GM23338 (cell line): ENCODE results near the gene TRIM15. TPM values are rescaled to one million over a fixed set of nuclear protein-coding genes. Genes with fewer than 3 reads are reported as not detected.

ENCODE experiments used
- ATAC-seq: fragments of 200-7000 bp; cut with Tn5 transposase; 3 replicates; pipeline ENCODE4 v1.9.1; 2020
- DNase-seq: peaks from one replicate; pipeline ENCODE4 v3.0.0-alpha.2; 2015; ENCODE audit warnings: low spot score
- H2AFZ ChIP-seq: fragments of 200-600 bp; sonication (generic); 2 replicates; pipeline ENCODE4 v1.8.0; 2016; ENCODE audit warnings: antibody characterized with exemption, mild to moderate bottlenecking, moderate library complexity
- H3F3A ChIP-seq: fragments of 200-600 bp; sonication (generic); replicated peaks from 2 replicates; pipeline ENCODE4 v1.8.0; 2017; ENCODE audit warnings: antibody characterized with exemption, mixed run types, low read depth
- H3K27ac ChIP-seq: fragments of 200-600 bp; sonication (generic); 2 replicates; pipeline ENCODE4 v1.6.1; 2016; ENCODE audit warnings: low read depth
- H3K27me3 ChIP-seq: fragments of 200-600 bp; sonication (generic); 2 replicates; pipeline ENCODE4 v1.8.0; 2016; ENCODE audit warnings: mild to moderate bottlenecking, mixed run types, moderate library complexity; ENCODE audit not compliant: insufficient read depth
- H3K36me3 ChIP-seq: fragments of 200-600 bp; sonication (generic); 2 replicates; pipeline ENCODE4 v1.8.0; 2016; ENCODE audit warnings: mild to moderate bottlenecking; ENCODE audit not compliant: insufficient read depth
- H3K4me1 ChIP-seq: fragments of 200-600 bp; sonication (generic); 2 replicates; pipeline ENCODE4 v1.8.0; 2016; ENCODE audit warnings: mild to moderate bottlenecking, moderate library complexity; ENCODE audit not compliant: insufficient read depth
- H3K4me2 ChIP-seq: fragments of 200-600 bp; sonication (generic); 2 replicates; pipeline ENCODE4 v1.7.1; 2017; ENCODE audit warnings: mixed run types
- H3K4me3 ChIP-seq: fragments of 200-600 bp; sonication (generic); 2 replicates; pipeline ENCODE4 v1.6.1; 2016; ENCODE audit warnings: mixed run types
- H3K79me2 ChIP-seq: fragments of 200-600 bp; sonication (generic); replicated peaks from 2 replicates; pipeline ENCODE4 v1.8.0; 2017; ENCODE audit warnings: mild to moderate bottlenecking; ENCODE audit not compliant: insufficient read depth
- H3K9me2 ChIP-seq: fragments of 200-600 bp; sonication (generic); 2 replicates; pipeline ENCODE4 v1.8.0; 2017; ENCODE audit not compliant: insufficient read depth
- H4K20me1 ChIP-seq: fragments of 200-600 bp; sonication (generic); replicated peaks from 2 replicates; pipeline ENCODE4 v1.8.0; 2017; ENCODE audit warnings: mild to moderate bottlenecking; ENCODE audit not compliant: insufficient read depth
- H3K27ac Mint-ChIP-seq: 2 replicates; pipeline ENCODE4 v1.8.0; 2020; ENCODE audit warnings: inconsistent platforms, mild to moderate bottlenecking, moderate library complexity, mixed read lengths
- H3K27me3 Mint-ChIP-seq: 3 replicates; pipeline ENCODE4 v1.8.0; 2022; ENCODE audit warnings: low read depth, mild to moderate bottlenecking, moderate library complexity, mixed read lengths, inconsistent platforms; ENCODE audit not compliant: insufficient read depth, poor library complexity
- H3K36me3 Mint-ChIP-seq: 3 replicates; pipeline ENCODE4 v1.8.0; 2021; ENCODE audit warnings: low read depth, mild to moderate bottlenecking, inconsistent platforms, moderate library complexity, mixed read lengths
- H3K4me1 Mint-ChIP-seq: 3 replicates; pipeline ENCODE4 v1.8.0; 2020; ENCODE audit warnings: mild to moderate bottlenecking, inconsistent platforms, mixed read lengths
- H3K4me3 Mint-ChIP-seq: 3 replicates; pipeline ENCODE4 v1.8.0; 2021; ENCODE audit warnings: moderate library complexity, mild to moderate bottlenecking, inconsistent platforms, mixed read lengths
- H3K9me3 Mint-ChIP-seq: 3 replicates; pipeline ENCODE4 v1.8.0; 2020; ENCODE audit warnings: moderate library complexity, mild to moderate bottlenecking, inconsistent platforms, mixed read lengths
- CREB1 ChIP-seq: fragments of 250-450 bp; sonication (Bioruptor Pico); IDR thresholded peaks from 2 replicates; pipeline ENCODE4 v1.5.0; 2020; ENCODE audit warnings: low read depth, mild to moderate bottlenecking, moderate library complexity
- EZH2 ChIP-seq: fragments of 200-600 bp; sonication (generic); IDR thresholded peaks from one replicate; pipeline ENCODE4 v1.8.0; 2017; ENCODE audit warnings: antibody characterized with exemption, mild to moderate bottlenecking, low read depth; ENCODE audit not compliant: unreplicated experiment
- EZH2phosphoT487 ChIP-seq: fragments of 200-600 bp; sonication (generic); IDR thresholded peaks from one replicate; pipeline ENCODE4 v1.8.1; 2018; ENCODE audit warnings: antibody characterized with exemption; ENCODE audit not compliant: unreplicated experiment
- JUNB ChIP-seq: IDR thresholded peaks from one replicate; pipeline ENCODE4 v1.6.1; 2016; ENCODE audit warnings: antibody characterized with exemption; ENCODE audit not compliant: unreplicated experiment
- NANOG ChIP-seq: IDR thresholded peaks from 2 replicates; pipeline ENCODE4 v1.6.1; 2016; ENCODE audit warnings: antibody characterized with exemption, borderline replicate concordance
- POLR2AphosphoS5 ChIP-seq: IDR thresholded peaks from 2 replicates; pipeline ENCODE4 v1.6.1; 2016; ENCODE audit warnings: antibody characterized with exemption, low read depth
- ZNF114 ChIP-seq: fragments of 250-450 bp; sonication (Bioruptor Pico); IDR thresholded peaks from 2 replicates; pipeline ENCODE4 v1.5.0; 2020; ENCODE audit warnings: mild to moderate bottlenecking, moderate library complexity
- ZNF331 ChIP-seq: fragments of 250-450 bp; sonication (Bioruptor Pico); IDR thresholded peaks from 2 replicates; pipeline ENCODE4 v1.5.0; 2020; ENCODE audit warnings: low read depth, mild to moderate bottlenecking, moderate library complexity
- polyA plus RNA-seq: library from polyadenylated mRNA; unstranded; fragments of >200 nt; fragmentation: Nextera tagmentation; extraction: Ambion mirVana; gene quantifications from 2 replicates; pipeline ENCODE4 v1.2.1, GENCODE V29; 2016
- total RNA-seq: library from RNA; depleted of rRNA; stranded (reverse); fragments of >200 nt; shearing (Covaris generic); gene quantifications from 2 replicates; pipeline ENCODE4 v1.2.3, GENCODE V29; 2014
- TF ChIP-seq, protein P1 (sequence below): IDR thresholded peaks from one replicate; pipeline ENCODE4 v1.6.1; 2018; ENCODE audit warnings: antibody characterized with exemption; ENCODE audit not compliant: unreplicated experiment
- TF ChIP-seq, protein P2 (sequence below): fragments of 250-450 bp; sonication (Bioruptor Pico); IDR thresholded peaks from 2 replicates; pipeline ENCODE4 v1.5.0; 2020; ENCODE audit warnings: mild to moderate bottlenecking, moderate library complexity
- TF ChIP-seq, protein P3 (sequence below), 2 experiments: fragments of 200-600 bp in 1 of 2; sonication (generic) in 1 of 2; conservative IDR thresholded peaks; 2 replicates each; pipeline versions ENCODE4 v1.5.1 to v1.6.1; 2016 to 2017; ENCODE audit warnings: antibody characterized with exemption in 2 of 2, low read depth in 2 of 2, mild to moderate bottlenecking in 2 of 2, moderate library complexity in 1 of 2
- TF ChIP-seq, protein P4 (sequence below): IDR thresholded peaks from 2 replicates; pipeline ENCODE4 v1.6.1; 2016; ENCODE audit warnings: antibody characterized with exemption

TRIM15 gene
- total and polyA plus RNA-seq, 2 experiments from 2014 or later: 0.21 to 1.0 TPM

DNA sequence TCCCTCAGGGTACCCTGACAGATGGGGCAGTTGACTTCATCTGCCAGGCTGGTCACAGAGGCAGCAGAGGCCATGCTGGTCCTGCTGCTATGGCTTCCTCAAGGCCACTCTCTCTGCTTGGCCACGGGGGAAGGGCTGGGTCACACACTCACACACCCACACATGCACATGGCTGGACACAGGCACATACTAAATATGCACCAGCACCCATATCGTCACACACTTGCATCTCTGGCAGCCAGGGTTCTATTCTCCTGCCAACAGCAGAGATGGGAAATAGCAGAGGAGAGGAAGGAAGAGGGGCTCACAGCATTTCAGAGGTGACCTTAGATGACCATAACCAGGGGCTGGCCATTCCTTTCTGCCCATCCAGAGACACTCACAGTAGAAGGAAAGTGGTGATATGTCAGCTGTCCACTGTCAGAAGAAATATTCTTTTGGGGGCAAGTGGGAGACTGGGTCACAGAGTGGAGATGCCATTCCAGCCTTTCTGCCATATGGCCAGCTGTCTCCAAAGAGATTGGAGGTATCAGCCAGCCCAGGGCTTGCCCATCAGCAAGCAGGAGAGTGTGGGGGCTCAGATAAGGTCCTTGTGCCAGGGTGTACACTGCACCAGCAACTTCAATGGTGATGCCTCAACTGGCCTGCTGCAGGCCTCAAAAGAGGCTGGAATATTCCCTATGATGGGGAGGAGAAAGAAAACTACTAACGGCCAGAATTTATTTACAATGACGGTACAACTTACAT lies 2.4 kb upstream of the TRIM15 start, which contains the start of gene TRIM10:
Gene TRIM10 (minus strand): TSS at position 427 of the 747 bp plus-strand sequence. CDS start 353 bp downstream, at position 74.
- Histone ChIP-seq H3K36me3 (no peaks in the 10 kb centered on the region), H3K4me1 (no peaks in the 10 kb centered on the region), H3K27ac (no peak within 1 kb of the TSS), H3K4me3 (no peak within 1 kb of the TSS), H3K27me3 (no peaks in the 10 kb centered on the region), H4K20me1 (no peaks in the 10 kb centered on the region), H3K9me2 (no peaks in the 10 kb centered on the region), H3K4me2 (no peak within 1 kb of the TSS), H3K79me2 (no peaks in the 10 kb centered on the region), H3F3A (no peaks in the 10 kb centered on the region), H2AFZ (no peak within 1 kb of the TSS)
- no peaks in the 10 kb centered on the region for H3K9me3 Mint-ChIP-seq
- DNase-seq (no peak), ATAC-seq (no peak)
- no peaks in the 10 kb centered on the region for H3K36me3 Mint-ChIP-seq
- TF ChIP-seq NANOG: no peak
- no peak for TF ChIP-seq JUNB
- TF ChIP-seq, protein P1, sequence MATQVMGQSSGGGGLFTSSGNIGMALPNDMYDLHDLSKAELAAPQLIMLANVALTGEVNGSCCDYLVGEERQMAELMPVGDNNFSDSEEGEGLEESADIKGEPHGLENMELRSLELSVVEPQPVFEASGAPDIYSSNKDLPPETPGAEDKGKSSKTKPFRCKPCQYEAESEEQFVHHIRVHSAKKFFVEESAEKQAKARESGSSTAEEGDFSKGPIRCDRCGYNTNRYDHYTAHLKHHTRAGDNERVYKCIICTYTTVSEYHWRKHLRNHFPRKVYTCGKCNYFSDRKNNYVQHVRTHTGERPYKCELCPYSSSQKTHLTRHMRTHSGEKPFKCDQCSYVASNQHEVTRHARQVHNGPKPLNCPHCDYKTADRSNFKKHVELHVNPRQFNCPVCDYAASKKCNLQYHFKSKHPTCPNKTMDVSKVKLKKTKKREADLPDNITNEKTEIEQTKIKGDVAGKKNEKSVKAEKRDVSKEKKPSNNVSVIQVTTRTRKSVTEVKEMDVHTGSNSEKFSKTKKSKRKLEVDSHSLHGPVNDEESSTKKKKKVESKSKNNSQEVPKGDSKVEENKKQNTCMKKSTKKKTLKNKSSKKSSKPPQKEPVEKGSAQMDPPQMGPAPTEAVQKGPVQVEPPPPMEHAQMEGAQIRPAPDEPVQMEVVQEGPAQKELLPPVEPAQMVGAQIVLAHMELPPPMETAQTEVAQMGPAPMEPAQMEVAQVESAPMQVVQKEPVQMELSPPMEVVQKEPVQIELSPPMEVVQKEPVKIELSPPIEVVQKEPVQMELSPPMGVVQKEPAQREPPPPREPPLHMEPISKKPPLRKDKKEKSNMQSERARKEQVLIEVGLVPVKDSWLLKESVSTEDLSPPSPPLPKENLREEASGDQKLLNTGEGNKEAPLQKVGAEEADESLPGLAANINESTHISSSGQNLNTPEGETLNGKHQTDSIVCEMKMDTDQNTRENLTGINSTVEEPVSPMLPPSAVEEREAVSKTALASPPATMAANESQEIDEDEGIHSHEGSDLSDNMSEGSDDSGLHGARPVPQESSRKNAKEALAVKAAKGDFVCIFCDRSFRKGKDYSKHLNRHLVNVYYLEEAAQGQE: no peak
- TF ChIP-seq, protein P2, sequence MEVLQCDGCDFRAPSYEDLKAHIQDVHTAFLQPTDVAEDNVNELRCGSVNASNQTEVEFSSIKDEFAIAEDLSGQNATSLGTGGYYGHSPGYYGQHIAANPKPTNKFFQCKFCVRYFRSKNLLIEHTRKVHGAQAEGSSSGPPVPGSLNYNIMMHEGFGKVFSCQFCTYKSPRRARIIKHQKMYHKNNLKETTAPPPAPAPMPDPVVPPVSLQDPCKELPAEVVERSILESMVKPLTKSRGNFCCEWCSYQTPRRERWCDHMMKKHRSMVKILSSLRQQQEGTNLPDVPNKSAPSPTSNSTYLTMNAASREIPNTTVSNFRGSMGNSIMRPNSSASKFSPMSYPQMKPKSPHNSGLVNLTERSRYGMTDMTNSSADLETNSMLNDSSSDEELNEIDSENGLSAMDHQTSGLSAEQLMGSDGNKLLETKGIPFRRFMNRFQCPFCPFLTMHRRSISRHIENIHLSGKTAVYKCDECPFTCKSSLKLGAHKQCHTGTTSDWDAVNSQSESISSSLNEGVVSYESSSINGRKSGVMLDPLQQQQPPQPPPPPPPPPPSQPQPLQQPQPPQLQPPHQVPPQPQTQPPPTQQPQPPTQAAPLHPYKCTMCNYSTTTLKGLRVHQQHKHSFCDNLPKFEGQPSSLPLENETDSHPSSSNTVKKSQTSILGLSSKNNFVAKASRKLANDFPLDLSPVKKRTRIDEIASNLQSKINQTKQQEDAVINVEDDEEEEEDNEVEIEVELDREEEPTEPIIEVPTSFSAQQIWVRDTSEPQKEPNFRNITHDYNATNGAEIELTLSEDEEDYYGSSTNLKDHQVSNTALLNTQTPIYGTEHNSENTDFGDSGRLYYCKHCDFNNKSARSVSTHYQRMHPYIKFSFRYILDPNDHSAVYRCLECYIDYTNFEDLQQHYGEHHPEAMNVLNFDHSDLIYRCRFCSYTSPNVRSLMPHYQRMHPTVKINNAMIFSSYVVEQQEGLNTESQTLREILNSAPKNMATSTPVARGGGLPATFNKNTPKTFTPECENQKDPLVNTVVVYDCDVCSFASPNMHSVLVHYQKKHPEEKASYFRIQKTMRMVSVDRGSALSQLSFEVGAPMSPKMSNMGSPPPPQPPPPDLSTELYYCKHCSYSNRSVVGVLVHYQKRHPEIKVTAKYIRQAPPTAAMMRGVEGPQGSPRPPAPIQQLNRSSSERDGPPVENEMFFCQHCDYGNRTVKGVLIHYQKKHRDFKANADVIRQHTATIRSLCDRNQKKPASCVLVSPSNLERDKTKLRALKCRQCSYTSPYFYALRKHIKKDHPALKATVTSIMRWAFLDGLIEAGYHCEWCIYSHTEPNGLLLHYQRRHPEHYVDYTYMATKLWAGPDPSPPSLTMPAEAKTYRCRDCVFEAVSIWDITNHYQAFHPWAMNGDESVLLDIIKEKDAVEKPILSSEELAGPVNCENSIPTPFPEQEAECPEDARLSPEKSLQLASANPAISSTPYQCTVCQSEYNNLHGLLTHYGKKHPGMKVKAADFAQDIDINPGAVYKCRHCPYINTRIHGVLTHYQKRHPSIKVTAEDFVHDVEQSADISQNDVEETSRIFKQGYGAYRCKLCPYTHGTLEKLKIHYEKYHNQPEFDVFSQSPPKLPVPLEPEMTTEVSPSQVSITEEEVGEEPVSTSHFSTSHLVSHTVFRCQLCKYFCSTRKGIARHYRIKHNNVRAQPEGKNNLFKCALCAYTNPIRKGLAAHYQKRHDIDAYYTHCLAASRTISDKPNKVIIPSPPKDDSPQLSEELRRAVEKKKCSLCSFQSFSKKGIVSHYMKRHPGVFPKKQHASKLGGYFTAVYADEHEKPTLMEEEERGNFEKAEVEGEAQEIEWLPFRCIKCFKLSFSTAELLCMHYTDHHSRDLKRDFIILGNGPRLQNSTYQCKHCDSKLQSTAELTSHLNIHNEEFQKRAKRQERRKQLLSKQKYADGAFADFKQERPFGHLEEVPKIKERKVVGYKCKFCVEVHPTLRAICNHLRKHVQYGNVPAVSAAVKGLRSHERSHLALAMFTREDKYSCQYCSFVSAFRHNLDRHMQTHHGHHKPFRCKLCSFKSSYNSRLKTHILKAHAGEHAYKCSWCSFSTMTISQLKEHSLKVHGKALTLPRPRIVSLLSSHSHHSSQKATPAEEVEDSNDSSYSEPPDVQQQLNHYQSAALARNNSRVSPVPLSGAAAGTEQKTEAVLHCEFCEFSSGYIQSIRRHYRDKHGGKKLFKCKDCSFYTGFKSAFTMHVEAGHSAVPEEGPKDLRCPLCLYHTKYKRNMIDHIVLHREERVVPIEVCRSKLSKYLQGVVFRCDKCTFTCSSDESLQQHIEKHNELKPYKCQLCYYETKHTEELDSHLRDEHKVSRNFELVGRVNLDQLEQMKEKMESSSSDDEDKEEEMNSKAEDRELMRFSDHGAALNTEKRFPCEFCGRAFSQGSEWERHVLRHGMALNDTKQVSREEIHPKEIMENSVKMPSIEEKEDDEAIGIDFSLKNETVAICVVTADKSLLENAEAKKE (CRISPR knock-in tag): no peak
- no peak for TF ChIP-seq CREB1 (CRISPR knock-in tag)
- TF ChIP-seq, protein P3, sequence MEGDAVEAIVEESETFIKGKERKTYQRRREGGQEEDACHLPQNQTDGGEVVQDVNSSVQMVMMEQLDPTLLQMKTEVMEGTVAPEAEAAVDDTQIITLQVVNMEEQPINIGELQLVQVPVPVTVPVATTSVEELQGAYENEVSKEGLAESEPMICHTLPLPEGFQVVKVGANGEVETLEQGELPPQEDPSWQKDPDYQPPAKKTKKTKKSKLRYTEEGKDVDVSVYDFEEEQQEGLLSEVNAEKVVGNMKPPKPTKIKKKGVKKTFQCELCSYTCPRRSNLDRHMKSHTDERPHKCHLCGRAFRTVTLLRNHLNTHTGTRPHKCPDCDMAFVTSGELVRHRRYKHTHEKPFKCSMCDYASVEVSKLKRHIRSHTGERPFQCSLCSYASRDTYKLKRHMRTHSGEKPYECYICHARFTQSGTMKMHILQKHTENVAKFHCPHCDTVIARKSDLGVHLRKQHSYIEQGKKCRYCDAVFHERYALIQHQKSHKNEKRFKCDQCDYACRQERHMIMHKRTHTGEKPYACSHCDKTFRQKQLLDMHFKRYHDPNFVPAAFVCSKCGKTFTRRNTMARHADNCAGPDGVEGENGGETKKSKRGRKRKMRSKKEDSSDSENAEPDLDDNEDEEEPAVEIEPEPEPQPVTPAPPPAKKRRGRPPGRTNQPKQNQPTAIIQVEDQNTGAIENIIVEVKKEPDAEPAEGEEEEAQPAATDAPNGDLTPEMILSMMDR (conservative IDR thresholded peaks at IDR 0.05; ENCODE audit: low read depth in 2 of 2): no peak
- TF ChIP-seq, protein P4, sequence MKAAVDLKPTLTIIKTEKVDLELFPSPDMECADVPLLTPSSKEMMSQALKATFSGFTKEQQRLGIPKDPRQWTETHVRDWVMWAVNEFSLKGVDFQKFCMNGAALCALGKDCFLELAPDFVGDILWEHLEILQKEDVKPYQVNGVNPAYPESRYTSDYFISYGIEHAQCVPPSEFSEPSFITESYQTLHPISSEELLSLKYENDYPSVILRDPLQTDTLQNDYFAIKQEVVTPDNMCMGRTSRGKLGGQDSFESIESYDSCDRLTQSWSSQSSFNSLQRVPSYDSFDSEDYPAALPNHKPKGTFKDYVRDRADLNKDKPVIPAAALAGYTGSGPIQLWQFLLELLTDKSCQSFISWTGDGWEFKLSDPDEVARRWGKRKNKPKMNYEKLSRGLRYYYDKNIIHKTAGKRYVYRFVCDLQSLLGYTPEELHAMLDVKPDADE: no peak
- TF ChIP-seq ZNF331 (CRISPR knock-in tag): no peak
- no peak for TF ChIP-seq POLR2AphosphoS5
- no peak for TF ChIP-seq EZH2phosphoT487
- no peak for TF ChIP-seq ZNF114 (CRISPR knock-in tag)
- no peak for TF ChIP-seq EZH2
- no peak within 1 kb of the TSS for H3K27ac Mint-ChIP-seq
- H3K27me3 Mint-ChIP-seq: peaks cover 6% of the 10 kb centered on the region
- H3K4me1 Mint-ChIP-seq: peaks cover 3% of the 10 kb centered on the region; the same call in 2 of the 3 replicates
- no peak within 1 kb of the TSS for H3K4me3 Mint-ChIP-seq
